ENCODE measurements around the gene PIP4K2A.

- TF ChIP-seq SUZ12 (IDR thresholded peaks at IDR 0.05; ENCODE audit: extremely low read depth, insufficient read depth, insufficient read length) = no peak
- no peak for TF ChIP-seq ZNF274 (IDR thresholded peaks at IDR 0.05; ENCODE audit: low read depth, low read length)
These were observed 161.4 kb downstream of the PIP4K2A start for GRCh38 chr10:22552888-22553378.
